Naive B cell (primary cell): ENCODE data around the gene PHF2. TPM values are rescaled to one million over a fixed set of nuclear protein-coding genes. Genes with fewer than 3 reads are reported as not detected.

Experiments used
- ATAC-seq, 2 donors: fragments of 150-1000 bp; cut with Tn5 transposase; 2 replicates each; pipeline ENCODE4 v1.10.0; 2021; ENCODE audit warnings: low read depth in 2 of 2, mild to moderate bottlenecking in 2 of 2, moderate library complexity in 2 of 2
- DNase-seq: peaks from one replicate; pipeline ENCODE4 v3.0.0; 2022
- H3K27ac Mint-ChIP-seq, 6 donors: one replicate each; pipeline ENCODE4 v1.8.0; 2020 to 2022; ENCODE audit warnings: mild to moderate bottlenecking in 6 of 6, mixed read lengths in 6 of 6, moderate library complexity in 5 of 6, inconsistent platforms in 2 of 6
- H3K27me3 Mint-ChIP-seq, 3 donors: one replicate each; pipeline ENCODE4 v1.8.0; 2021 to 2022; ENCODE audit warnings: mixed read lengths in 3 of 3, mild to moderate bottlenecking in 1 of 3
- H3K36me3 Mint-ChIP-seq, 2 donors: one replicate each; pipeline ENCODE4 v1.8.0; 2020 to 2022; ENCODE audit warnings: mixed read lengths in 2 of 2, inconsistent platforms in 1 of 2, mild to moderate bottlenecking in 1 of 2
- H3K4me1 Mint-ChIP-seq, 3 donors: one replicate each; pipeline ENCODE4 v1.8.0; 2020 to 2022; ENCODE audit warnings: mixed read lengths in 3 of 3, inconsistent platforms in 1 of 3, mild to moderate bottlenecking in 1 of 3, moderate library complexity in 1 of 3
- H3K4me3 Mint-ChIP-seq, 8 donors: one replicate each; pipeline ENCODE4 v1.8.0; 2020 to 2022; ENCODE audit warnings: mild to moderate bottlenecking in 8 of 8, mixed read lengths in 8 of 8, moderate library complexity in 8 of 8, inconsistent platforms in 2 of 8
- H3K9me3 Mint-ChIP-seq, 7 donors: one replicate each; pipeline ENCODE4 v1.8.0; 2020 to 2022; ENCODE audit warnings: mixed read lengths in 7 of 7, mild to moderate bottlenecking in 5 of 7, inconsistent platforms in 2 of 7, moderate library complexity in 1 of 7
- polyA plus RNA-seq, 6 donors: library from polyadenylated mRNA; unstranded; fragments of 300-500 nt; fragmentation: Illumina TruSeq; gene quantifications; one replicate each; pipeline ENCODE4 v1.2.3, GENCODE V29; 2021; ENCODE audit warnings: low read depth in 6 of 6

PHF2 gene
- polyA plus RNA-seq, 6 donors from 2014 or later: 0.04 to 1.7 (median 1.1) TPM

GRCh38 chr9:93555370-93555769, 21.0 kb upstream of the PHF2 start:
- Mint-ChIP-seq H3K4me1 (no peaks in the 10 kb centered on the region), H3K27me3 (no peaks in the 10 kb centered on the region), H3K36me3 (peaks cover 7 to 26% of the 10 kb centered on the region in 2 donors), H3K27ac (no peak overlapping the region), H3K4me3 (no peak overlapping the region), H3K9me3 (no peaks in the 10 kb centered on the region)
- no peak for ATAC-seq
- no peak for DNase-seq

GRCh38 chr9:93557366-93558137, 18.8 kb upstream of the PHF2 start:
- Mint-ChIP-seq H3K27me3 (no peaks in the 10 kb centered on the region), H3K4me3 (no peak overlapping the region), H3K9me3 (no peaks in the 10 kb centered on the region), H3K27ac (peak overlapping the region in 1 of 6 donors; percentile 51), H3K36me3 (peaks cover 8 to 16% of the 10 kb centered on the region in 2 donors), H3K4me1 (no peaks in the 10 kb centered on the region)
- DNase-seq: no peak
- ATAC-seq: no peak

DNA sequence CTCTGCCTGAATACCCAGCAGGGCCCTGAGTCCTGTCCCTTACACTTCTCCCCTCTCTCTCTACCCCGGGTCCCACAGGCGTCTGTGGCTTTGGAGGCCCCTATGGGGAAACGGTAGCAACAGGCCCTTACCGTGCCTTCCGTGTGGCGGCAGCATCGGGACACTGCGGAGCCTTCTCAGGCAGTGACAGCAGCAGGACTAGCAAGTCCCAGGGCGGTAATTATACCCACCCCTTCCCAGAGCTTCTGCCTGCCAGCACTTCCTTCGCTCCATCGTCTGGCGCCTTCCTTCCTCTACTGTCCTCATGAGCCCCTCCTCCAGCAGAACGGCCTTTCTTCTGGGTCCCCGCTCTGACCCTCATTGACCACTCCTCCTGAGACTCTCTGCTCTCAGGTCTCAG, 17.9 kb upstream of the PHF2 start:
- Mint-ChIP-seq H3K4me3 (no peak overlapping the region), H3K4me1 (no peaks in the 10 kb centered on the region), H3K27ac (peak overlapping the region in 1 of 6 donors; percentile 22), H3K27me3 (no peaks in the 10 kb centered on the region), H3K9me3 (no peaks in the 10 kb centered on the region), H3K36me3 (peaks cover 8 to 26% of the 10 kb centered on the region in 2 donors)
- ATAC-seq (no peak), DNase-seq (no peak)

GRCh38 chr9:93560991-93561390, 15.4 kb upstream of the PHF2 start:
- Mint-ChIP-seq H3K27me3 (no peaks in the 10 kb centered on the region), H3K4me3 (no peak overlapping the region), H3K9me3 (no peaks in the 10 kb centered on the region), H3K27ac (no peak overlapping the region), H3K36me3 (peaks cover 8 to 19% of the 10 kb centered on the region in 2 donors), H3K4me1 (peaks cover 0 to 5% (median under 1%) of the 10 kb centered on the region in 3 donors)
- ATAC-seq: no peak
- DNase-seq: no peak

GRCh38 chr9:93562157-93562556, 14.2 kb upstream of the PHF2 start:
- no peak for DNase-seq
- peaks cover 8 to 19% of the 10 kb centered on the region in 2 donors for H3K36me3 Mint-ChIP-seq
- ATAC-seq: no peak
- H3K4me3 Mint-ChIP-seq: no peak overlapping the region
- no peaks in the 10 kb centered on the region for H3K27me3 Mint-ChIP-seq
- H3K4me1 Mint-ChIP-seq: peaks cover 5 to 9% (median 7%) of the 10 kb centered on the region in 3 donors
- no peak overlapping the region for H3K27ac Mint-ChIP-seq
- no peaks in the 10 kb centered on the region for H3K9me3 Mint-ChIP-seq

- no peak overlapping the region for H3K4me3 Mint-ChIP-seq
- peaks cover 8 to 11% of the 10 kb centered on the region in 2 donors for H3K36me3 Mint-ChIP-seq
- no peak for ATAC-seq
- no peak for DNase-seq
- H3K9me3 Mint-ChIP-seq: no peaks in the 10 kb centered on the region
- H3K4me1 Mint-ChIP-seq: peaks cover 21 to 23% (median 22%) of the 10 kb centered on the region in 3 donors
- H3K27ac Mint-ChIP-seq: no peak overlapping the region
- H3K27me3 Mint-ChIP-seq: no peaks in the 10 kb centered on the region
These were observed 11.3 kb upstream of the PHF2 start for GRCh38 chr9:93565089-93565488.

GRCh38 chr9:93566408-93567270, 9.7 kb upstream of the PHF2 start:
- Mint-ChIP-seq H3K27me3 (no peaks in the 10 kb centered on the region), H3K4me3 (peak overlapping the region; percentile 80 to 92 (median 88))
- peak; percentile 95 to 97 for ATAC-seq

DNA sequence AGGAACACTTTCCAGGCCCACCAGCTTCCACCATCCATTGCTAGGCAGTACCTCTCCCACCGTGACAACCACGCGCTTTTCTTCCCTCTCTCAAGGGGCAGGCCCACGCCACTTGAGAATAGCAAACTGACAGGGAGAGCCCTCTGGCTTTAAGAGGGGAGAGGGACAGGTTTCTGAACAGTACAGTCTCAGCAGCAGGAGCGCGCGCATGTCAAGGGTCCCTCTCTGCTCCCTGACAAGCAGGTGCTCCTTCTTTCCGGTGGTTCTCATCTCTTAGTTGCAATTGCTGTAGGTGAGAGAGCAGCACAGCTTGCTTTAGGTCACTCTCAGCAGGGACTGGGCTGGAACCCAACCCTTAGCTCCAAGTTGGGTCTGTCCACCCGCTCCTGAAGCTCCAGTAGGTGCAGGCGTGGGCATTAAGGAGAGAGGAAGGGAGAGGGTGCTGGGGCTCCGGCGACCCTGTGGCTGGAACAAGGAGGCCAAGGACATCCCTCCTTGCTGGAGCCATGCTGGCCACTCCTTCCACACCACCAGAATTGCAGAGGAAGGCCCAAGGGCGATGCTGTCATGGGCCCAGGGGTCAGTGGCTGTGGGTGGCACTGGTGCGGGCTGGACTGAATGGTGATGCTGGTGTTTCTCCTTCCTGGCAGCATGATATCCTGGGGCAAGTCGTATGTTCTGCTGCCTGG, 9.0 kb upstream of the PHF2 start:
- Mint-ChIP-seq H3K36me3 (peaks cover 0 to 11% of the 10 kb centered on the region in 2 donors), H3K27me3 (no peaks in the 10 kb centered on the region), H3K4me3 (peak overlapping the region; percentile 80 to 92 (median 88)), H3K9me3 (peaks cover 0 to 3% (median 0%) of the 10 kb centered on the region in 7 donors), H3K4me1 (peaks cover 21 to 26% (median 23%) of the 10 kb centered on the region in 3 donors), H3K27ac (peak overlapping the region; percentile 87 to 96 (median 94))
- DNase-seq (no peak), ATAC-seq (no peak)

More at GRCh38 chr9:93566408-93567270, 9.7 kb upstream of the PHF2 start:
- peak; percentile 99 for DNase-seq
- Mint-ChIP-seq H3K4me1 (peaks cover 21 to 26% (median 23%) of the 10 kb centered on the region in 3 donors), H3K9me3 (peaks cover 0 to 3% (median 0%) of the 10 kb centered on the region in 7 donors), H3K27ac (peak overlapping the region; percentile 87 to 96 (median 94)), H3K36me3 (peaks cover 8 to 11% of the 10 kb centered on the region in 2 donors)

DNA sequence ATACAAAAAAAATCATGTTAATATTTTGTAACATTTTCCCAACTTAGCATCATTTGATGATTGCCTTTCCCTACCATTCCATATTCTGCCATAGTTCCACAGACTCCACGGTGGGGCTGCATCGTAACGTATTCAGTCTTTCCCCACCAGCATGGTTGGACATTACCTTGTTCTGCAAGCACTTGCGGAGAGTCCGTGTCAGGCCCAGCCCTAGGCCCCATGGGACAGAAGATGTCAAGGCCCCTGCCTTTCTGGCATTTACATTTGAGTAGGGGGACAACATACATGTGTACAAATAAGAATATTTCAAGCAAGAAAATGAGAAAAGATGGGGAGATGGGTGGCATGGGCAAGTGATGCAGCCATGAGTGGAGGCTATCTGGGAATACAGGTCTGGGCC, 8.2 kb upstream of the PHF2 start:
- Mint-ChIP-seq H3K4me3 (peak overlapping the region in 3 of 8 donors; percentile 35 to 91 (median 80)), H3K27me3 (no peaks in the 10 kb centered on the region), H3K27ac (no peak overlapping the region), H3K9me3 (peaks cover 0 to 3% (median 0%) of the 10 kb centered on the region in 7 donors), H3K4me1 (peaks cover 21 to 26% (median 23%) of the 10 kb centered on the region in 3 donors), H3K36me3 (peaks cover 0 to 4% of the 10 kb centered on the region in 2 donors)
- DNase-seq (no peak), ATAC-seq (no peak)

DNA sequence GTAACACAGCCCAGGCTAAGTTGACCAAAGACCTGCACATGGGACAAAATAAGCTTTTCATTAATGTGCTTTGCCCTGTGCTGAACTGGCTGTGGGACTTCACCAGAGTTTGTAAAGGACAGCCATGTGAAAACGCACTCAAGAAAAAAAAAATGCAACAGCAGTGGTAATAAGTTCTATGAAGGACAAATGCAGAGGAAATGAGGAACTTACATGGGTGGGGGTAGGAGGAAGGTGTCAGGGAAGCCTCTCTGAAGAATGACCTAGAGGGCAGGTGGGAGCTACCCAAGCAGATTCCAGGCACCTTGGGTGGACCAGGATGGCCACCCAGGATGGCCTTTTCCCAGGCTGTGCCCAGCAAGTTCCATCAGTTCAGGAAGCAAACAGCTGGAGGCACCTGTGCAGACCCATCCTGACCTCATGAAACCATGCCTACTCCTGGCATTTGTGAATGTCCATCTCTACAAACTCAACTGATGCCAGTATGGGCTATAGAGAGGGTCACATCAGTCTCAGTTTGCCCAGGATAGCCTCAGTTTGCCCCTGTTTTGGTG, 6.7 kb upstream of the PHF2 start:
- DNase-seq (no peak), ATAC-seq (no peak)
- H3K4me3 Mint-ChIP-seq: peak overlapping the region in 2 of 8 donors; percentile 55 to 81
- H3K4me1 Mint-ChIP-seq: peaks cover 23 to 30% (median 26%) of the 10 kb centered on the region in 3 donors
- H3K27me3 Mint-ChIP-seq: no peaks in the 10 kb centered on the region
- H3K36me3 Mint-ChIP-seq: no peaks in the 10 kb centered on the region
- peaks cover 0 to 3% (median 0%) of the 10 kb centered on the region in 7 donors for H3K9me3 Mint-ChIP-seq
- peak overlapping the region in 2 of 6 donors; percentile 27 to 57 for H3K27ac Mint-ChIP-seq

- no peaks in the 10 kb centered on the region for H3K36me3 Mint-ChIP-seq
- no peak overlapping the region for H3K27ac Mint-ChIP-seq
- DNase-seq: no peak
- H3K9me3 Mint-ChIP-seq: peaks cover 0 to 3% (median 0%) of the 10 kb centered on the region in 7 donors
- ATAC-seq: no peak
- H3K4me1 Mint-ChIP-seq: peaks cover 21 to 34% (median 27%) of the 10 kb centered on the region in 3 donors
- H3K27me3 Mint-ChIP-seq: no peaks in the 10 kb centered on the region
- peak overlapping the region in 1 of 8 donors; percentile 75 for H3K4me3 Mint-ChIP-seq
These were observed 4.2 kb upstream of the PHF2 start for GRCh38 chr9:93572221-93572620.

DNA sequence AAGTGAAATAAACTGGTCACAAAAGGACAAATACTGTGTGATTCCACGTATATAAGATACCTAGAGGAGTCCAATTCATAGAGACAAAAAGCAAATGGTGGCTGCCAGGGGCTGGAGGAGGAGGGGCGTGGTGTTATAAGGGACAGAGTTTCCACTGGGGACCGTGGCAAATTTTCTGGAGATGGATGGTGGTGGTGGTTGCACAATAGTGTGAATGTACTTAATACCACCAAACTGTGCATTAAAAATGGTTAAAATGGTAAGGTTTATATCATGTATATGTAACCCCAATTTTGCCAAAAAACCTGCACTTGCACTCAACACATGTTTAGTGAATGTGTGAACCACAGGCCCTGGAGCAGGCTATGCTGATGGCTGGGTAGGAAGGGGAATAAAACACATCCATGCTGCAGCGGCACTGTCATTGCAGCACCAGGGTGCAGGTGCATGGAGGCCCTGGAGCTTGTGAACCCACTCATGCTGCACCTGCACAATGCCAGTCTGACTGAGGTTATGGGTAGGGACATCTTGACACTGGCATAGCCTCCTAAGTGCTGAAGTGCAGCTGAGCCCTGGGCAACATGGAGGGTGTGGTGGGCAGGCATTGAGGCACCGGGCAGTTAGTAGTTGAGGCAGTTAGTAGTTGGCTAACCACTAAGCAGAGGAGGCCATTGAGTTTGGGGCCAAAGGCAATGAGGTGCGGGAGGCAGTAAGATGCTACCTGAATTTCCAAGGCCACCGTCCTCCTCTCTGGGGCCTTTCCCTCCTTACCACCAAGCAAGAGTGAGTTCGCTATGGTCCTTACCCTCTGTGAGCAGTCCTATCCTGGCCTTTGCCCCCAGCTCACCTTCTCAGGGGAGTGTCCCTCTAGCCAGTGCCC, 3.5 kb upstream of the PHF2 start:
- Mint-ChIP-seq H3K4me1 (peaks cover 20 to 34% (median 27%) of the 10 kb centered on the region in 3 donors), H3K27me3 (no peaks in the 10 kb centered on the region), H3K9me3 (peaks cover 0 to 3% (median 0%) of the 10 kb centered on the region in 7 donors), H3K27ac (peak overlapping the region in 2 of 6 donors; percentile 6 to 47), H3K4me3 (peak overlapping the region in 2 of 8 donors; percentile 44 to 92), H3K36me3 (no peaks in the 10 kb centered on the region)
- ATAC-seq: no peak
- DNase-seq: no peak
